ENCODE results near the gene IRAG1. TPM values are rescaled to one million over a fixed set of nuclear protein-coding genes. Genes with fewer than 3 reads are reported as not detected.

IRAG1 gene
- total RNA-seq, 4 donors from 2014 or later: 5.5 to 18.3 (median 10.5) TPM

DNA sequence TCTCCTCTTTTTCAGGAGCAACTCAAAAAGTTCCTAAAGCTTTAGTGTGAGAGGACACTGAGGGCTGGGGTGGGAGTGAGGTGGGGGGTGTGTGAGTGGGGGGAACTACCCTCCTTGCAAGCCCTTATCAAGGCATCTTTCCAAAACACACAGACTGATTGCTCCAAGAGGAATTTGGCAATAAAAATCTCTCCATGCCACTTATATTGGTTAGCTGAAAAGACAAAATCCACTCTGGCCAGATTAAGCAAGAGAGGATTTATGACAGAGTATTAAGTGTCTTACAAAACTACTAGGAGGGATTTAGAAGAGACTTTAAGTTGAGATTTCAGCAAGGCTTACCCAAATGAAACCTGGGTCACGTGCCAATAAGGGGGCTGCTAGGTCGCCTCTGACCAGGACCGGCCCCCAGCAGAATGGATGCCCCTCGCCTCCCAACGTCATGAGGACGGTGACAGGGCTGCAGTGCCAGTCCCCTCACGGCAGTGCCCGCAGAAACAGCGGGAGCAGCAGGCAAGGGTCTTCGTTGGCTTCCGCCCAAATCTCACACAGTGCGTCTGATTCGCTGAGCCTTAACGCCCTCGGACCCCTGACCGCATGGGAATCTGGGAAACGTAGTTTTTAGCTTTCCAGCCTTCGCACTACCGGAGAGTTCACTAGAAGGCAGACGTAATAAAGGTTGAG lies 35.4 kb upstream of the IRAG1 start:
- TF ChIP-seq, protein P1, sequence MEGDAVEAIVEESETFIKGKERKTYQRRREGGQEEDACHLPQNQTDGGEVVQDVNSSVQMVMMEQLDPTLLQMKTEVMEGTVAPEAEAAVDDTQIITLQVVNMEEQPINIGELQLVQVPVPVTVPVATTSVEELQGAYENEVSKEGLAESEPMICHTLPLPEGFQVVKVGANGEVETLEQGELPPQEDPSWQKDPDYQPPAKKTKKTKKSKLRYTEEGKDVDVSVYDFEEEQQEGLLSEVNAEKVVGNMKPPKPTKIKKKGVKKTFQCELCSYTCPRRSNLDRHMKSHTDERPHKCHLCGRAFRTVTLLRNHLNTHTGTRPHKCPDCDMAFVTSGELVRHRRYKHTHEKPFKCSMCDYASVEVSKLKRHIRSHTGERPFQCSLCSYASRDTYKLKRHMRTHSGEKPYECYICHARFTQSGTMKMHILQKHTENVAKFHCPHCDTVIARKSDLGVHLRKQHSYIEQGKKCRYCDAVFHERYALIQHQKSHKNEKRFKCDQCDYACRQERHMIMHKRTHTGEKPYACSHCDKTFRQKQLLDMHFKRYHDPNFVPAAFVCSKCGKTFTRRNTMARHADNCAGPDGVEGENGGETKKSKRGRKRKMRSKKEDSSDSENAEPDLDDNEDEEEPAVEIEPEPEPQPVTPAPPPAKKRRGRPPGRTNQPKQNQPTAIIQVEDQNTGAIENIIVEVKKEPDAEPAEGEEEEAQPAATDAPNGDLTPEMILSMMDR (IDR thresholded peaks at IDR 0.05; ENCODE audit: low read depth): no peak

GRCh38 chr11:10728154-10728553 lies 34.6 kb upstream of the IRAG1 start:
- TF ChIP-seq, protein P1 (IDR thresholded peaks at IDR 0.05; ENCODE audit: low read depth): no peak

DNA sequence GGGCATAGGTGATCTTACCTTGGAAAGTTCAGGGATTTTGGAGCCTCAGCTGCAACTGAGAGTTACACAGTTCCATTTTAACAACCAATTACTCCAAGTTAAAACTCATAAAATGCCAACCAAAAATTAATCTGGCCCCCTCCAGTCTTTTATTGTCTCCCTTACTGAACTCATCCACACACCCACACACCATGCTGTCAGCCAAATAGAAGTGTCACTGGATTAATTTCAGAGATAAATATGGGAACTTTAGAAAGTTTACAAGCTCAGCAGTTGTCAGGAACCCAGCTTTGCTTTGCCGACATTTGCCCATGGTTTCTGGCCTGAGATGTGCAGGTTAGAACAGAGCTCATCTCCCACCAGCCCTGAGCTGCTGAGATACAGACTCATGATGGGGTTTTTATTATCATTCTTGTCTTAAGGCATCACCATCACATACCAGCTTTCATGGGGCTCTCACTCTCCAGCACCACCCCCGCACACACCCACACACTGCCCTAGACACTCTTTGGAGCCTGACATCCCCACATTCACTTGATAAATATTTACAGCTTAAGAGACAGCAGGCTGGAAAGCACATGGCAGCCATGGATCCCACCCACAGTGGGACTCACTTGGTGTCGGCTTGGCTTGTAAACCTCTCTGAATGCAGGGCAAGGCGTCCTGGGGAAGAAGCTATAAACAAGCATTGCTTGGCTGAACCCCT lies 33.7 kb upstream of the IRAG1 start:
- TF ChIP-seq, protein P1 (IDR thresholded peaks at IDR 0.05; ENCODE audit: low read depth): no peak

GRCh38 chr11:10725907-10726253 lies 32.3 kb upstream of the IRAG1 start:
- TF ChIP-seq, protein P1 (IDR thresholded peaks at IDR 0.05; ENCODE audit: low read depth): no peak

DNA sequence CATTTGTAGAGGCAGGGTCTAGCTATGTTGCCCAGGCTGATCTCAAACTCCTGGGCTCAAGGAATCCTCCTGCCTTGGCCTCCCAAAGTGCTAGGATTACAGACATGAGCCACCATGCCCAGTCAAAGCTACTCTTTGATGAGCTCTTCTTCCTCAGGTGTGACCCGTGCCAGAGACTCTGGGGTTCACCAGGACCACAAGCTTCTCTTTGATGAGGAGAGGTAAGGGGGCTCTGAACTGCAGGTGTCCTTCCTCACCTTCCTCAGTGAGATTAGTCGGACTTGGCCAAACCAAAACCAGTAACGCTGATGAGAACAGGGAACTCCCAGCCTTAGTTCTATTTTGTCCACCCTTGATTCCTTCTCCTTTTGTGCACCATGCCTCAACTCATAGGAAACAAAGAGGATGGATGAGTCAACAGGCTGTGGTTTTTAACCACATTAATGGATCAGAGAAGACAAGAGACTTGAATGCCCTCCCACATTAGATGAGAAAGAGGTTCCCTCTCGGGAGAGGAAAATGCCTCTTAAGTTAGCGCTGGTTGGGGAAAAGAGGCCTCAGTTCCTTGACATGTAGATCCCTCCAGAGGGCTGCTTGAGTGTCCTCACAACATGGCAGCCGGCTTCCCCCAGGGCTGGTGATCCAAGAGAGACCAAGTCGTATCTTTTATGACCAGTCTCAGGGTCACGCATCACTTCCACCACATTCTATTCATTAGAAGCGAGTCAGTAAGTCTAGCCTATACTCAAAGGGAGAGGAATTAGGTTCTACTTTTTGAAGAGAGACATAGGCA lies 31.8 kb upstream of the IRAG1 start:
- TF ChIP-seq, protein P1 (IDR thresholded peaks at IDR 0.05; ENCODE audit: low read depth): no peak

GRCh38 chr11:10722307-10722706 lies 28.8 kb upstream of the IRAG1 start:
- TF ChIP-seq, protein P1 (IDR thresholded peaks at IDR 0.05; ENCODE audit: low read depth): no peak

GRCh38 chr11:10720881-10721376 lies 27.4 kb upstream of the IRAG1 start:
- TF ChIP-seq, protein P1 (IDR thresholded peaks at IDR 0.05; ENCODE audit: low read depth): no peak

All from subcutaneous adipose tissue (tissue), 4 donors.